ENCODE results near the gene CHIT1.
"Not testable (repeated sequence)": the region's sequence is repeated elsewhere in the genome, so short reads cannot be mapped to it uniquely, and the experiment has no call there.

The CHIT1 gene

DNA sequence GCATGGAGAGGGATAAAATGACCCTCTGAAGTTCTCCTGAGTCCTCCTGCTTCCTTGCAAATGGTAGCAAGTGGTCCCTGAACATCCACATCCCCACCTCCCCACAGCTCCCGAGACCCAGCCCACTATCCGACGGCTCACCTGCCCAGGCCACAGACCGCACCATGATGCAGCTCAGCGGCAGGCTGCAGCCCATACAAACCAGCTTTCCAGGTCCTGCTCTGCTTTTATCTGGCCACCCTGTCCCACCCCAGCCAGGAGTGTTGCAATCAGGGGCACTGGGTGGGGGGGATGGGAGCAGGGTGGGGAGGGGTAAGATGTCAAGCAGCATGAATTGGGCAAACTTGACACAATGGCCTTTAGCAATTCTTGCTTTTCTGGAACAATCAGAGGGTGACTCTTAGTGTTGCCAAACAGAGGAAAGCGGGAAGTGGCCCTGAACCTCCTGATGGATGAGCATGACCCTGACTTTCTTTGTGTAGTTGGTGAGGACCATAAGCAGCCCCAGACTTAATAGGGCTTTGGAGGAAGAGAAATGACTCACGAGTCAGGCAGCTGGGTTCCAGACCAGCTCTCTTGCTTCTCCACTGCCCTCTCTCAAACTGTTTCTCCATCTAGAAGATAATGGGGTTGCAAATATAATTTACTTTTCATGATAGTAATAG is at the start of gene CHIT1:
CHIT1 (minus strand) TSS at position 203 of the 665 bp plus-strand sequence; CDS start at position 166, 37 bp downstream.
- DNase-seq (ENCODE audit: low read depth) = no peak

DNA sequence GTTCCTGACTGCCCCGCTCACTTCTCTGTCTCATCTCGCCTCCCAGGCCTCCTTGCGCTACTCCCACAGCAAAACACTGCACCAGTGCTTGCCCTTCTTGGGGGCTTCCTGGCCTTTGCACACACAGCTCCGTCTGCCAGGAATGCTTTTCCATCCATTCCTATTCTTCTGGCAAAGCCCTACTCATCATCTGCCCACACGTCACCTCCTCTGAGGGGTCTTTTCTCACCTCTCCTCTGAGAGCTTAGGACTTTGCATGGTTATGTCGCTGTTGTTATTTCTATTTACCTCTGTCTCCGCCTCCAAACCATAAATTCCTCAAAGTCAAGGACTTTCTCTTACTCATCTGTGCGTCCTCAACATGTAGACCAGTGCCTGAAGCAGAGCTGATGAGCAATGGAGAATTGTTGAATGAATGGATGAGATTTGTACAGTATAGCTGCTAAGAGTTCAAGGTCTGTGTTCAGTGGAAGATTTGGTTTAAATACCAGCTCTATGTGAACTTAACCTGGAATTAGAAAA is 49.5 kb upstream of the CHIT1 start:
- no peak for DNase-seq (ENCODE audit: low read depth)

DNA sequence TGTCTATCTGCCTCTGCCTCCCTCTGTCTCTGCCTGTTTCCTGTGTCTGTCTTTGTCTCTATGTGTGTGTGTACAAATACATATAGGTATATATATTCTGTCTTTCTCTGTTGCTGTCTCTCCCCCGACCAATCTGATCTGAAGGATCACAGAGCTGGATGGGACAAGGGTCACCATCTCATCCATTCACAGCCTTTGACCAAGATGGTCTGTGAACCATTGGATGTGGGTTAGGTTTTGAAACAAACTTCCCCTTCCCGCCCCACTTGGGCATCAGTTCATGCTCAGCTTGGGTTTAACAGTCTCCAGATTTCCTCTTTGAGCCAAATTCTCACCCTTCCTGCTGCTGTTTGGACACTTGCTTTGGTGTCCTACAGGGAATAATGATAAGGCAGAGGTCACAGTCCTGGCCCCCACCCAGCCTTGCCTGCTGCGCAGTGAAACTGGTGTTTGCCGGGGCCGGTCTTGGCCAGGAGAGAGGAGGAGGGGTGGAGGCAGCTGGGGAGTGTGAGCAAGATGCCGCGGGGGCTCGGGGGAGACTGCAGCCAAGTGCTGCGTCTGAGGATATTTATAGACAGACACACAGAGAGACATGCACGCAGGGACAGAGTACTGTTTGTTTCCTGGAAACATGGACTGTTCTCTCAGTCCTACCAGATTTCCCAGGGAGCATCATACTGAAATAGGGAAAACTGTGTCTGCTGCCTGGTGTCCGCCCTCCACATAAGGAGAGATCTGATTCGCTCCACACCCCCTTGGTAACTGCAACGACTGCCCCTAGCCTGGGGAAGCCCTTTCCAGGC is 48.8 kb upstream of the CHIT1 start:
- DNase-seq (ENCODE audit: low read depth) = no peak

DNA sequence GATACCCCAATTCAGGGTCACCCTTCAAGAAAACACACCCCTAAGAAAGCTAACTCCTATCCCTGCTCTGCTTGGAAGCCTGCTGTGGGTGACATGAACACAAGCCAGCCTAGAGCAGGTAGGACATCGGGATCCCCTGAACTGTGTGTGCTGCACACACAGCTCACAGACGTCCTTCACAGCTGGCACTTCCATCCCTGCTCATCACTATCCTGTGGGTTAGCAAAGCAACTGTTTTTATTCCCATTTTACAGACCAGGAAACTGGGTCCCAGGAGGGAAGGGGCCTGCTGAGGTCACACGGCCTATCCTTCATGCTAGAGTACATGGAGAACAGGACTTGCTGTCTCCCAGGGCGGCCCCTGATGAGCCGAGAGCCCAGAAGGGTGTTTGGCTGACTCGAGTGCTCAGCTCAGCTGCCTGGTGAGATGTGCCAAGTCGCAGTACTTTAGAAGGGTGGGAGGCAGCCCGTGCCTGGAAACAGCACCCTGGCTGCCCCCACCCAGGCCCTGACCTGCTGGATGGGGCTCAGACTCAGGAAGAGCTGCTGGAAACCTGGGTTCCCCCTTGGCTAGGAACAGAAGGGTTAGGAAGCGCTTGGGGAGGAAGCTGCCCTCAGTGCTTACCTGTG is 47.6 kb upstream of the CHIT1 start:
- no peak for DNase-seq (ENCODE audit: low read depth)

GRCh38 chr1:203276408-203276807 is 46.9 kb upstream of the CHIT1 start:
- no peak for DNase-seq (ENCODE audit: low read depth)

- DNase-seq (ENCODE audit: low read depth) = no peak
Observed at GRCh38 chr1:203275656-203276272, 46.3 kb upstream of the CHIT1 start.

DNA sequence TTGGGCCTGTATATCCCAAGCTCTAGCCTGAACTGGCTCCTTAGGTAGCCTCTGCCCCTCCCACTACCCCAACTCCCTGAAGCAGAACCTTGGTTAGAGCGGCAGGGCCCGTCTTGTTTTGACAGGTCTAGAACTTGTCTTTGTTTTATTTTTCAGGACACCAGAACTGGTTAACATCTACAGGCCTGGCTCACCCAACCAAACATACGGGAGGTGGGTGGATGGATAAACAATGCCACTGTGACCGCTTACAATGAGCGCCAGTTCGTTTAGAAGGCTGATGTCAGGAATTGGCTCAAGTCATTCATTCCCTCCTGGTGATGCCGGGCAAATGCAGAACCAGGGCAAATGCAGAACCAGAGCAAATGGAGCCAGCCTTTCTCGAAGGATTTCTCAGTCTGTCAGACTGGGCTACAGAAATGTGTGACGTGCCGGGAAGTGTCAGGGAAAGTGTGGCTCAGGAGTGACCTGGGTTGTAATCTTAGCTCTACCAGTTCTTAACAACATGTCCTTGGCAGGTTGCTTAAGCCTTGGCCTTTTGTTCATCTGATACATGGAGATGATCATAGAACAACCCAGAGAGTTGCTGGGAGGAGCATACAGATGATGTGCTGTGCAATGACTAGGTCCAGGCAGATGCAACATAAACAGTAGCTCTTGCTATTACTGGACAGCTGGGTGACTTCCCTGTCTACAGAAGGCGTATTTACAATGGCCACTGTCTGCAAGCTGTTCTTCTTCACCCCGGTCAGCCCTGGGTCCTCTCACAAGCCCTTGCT is 45.3 kb upstream of the CHIT1 start:
- DNase-seq (ENCODE audit: low read depth) = no peak

GRCh38 chr1:203273869-203274602 is 44.6 kb upstream of the CHIT1 start:
- DNase-seq (ENCODE audit: low read depth) = no peak

GRCh38 chr1:203273206-203273868 is 43.9 kb upstream of the CHIT1 start:
- DNase-seq (ENCODE audit: low read depth) = peak; percentile 86

DNA sequence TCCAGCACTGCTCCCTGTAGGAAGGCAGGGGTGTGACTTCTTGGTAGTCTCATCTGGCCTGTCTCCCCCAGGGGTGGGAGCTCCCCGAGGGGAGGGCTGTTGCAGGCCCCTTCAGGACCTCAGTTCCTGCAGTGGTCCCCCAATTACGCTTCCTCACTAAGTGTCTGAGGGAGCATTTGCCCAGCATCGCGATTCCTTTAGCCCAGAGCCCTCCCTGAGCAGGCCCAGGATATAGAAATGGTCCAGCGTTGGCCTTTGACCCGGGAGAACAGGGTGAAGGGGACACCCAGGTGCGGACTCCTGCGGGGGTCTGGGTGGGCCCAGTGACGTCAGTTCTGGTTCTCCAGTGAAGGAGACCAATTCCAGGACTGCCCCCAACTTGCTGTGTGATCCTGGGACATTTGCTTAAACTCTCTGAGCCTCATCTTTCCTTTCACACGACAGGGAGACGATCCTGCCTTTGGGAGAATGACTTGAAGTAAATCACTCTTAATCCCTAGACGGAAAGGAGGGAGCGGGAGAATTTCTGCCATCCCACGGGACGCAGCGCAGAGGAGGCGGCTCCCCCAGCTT is 43.2 kb upstream of the CHIT1 start:
- no peak for DNase-seq (ENCODE audit: low read depth)

GRCh38 chr1:203271962-203272632 is 42.6 kb upstream of the CHIT1 start:
- DNase-seq (ENCODE audit: low read depth) = no peak

- DNase-seq (ENCODE audit: low read depth) = no peak
Observed at GRCh38 chr1:203271018-203271743, 41.7 kb upstream of the CHIT1 start.

DNA sequence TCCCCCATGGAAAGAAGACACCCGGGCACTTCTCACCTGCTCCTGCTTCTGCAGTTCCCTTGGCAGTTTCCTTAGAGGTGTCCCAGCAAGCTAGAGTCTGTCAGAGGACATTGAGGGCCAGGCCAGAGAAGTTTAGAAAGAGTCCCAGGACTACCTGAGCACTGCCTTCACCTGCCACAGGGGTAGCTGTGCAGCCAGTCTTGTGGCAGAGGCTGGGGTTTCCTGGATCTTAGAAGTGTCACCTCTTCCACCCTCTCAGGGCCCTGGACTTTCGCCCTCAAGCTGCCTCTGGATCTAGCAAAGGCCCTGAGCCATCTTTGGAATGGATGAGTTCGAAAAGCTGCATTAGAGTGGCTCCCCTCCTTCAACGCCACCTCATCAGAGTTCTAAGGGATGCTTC is 41.0 kb upstream of the CHIT1 start:
- no peak for DNase-seq (ENCODE audit: low read depth)

DNA sequence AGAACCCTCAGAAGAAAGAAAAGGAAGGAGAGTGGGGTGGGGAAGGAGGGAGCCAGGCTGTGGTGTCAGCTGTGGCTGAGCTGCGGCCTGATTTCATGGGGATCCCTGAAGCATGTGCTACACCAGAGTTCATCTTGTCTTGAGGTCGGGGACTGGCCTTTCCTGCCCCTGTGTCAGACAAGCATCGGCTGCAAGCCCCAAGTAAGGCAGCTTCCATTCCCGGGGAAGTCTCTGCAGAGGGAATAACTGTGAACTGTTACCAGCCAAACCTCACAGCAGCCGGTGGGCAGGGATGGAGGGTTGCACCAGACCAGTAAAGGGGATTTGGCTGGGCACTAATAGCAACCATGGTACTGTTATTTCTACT is 40.2 kb upstream of the CHIT1 start:
- no peak for DNase-seq (ENCODE audit: low read depth)

- no peak for DNase-seq (ENCODE audit: low read depth)
Observed at GRCh38 chr1:203268901-203269653, 39.6 kb upstream of the CHIT1 start.

GRCh38 chr1:203267912-203268311 is 38.4 kb upstream of the CHIT1 start:
- no peak for DNase-seq (ENCODE audit: low read depth)

GRCh38 chr1:203267347-203267846 is 37.9 kb upstream of the CHIT1 start:
- peak; percentile 60 for DNase-seq (ENCODE audit: low read depth)

- DNase-seq (ENCODE audit: low read depth) = not testable (repeated sequence)
Observed at GRCh38 chr1:203266140-203266539, 36.7 kb upstream of the CHIT1 start.

Measured in stimulated activated CD8-positive, alpha-beta memory T cell treated with anti-CD3 and anti-CD28 coated beads, Interleukin-4, amount 100 ng/mL, for 24 hours (primary cell).